Ovary (tissue), 3 donors: Measurements from ENCODE around the gene BLOC1S1.
A peak's percentile ranks its signal among the peaks of the same experiment; 100 is the strongest.

Experiments used
- CTCF ChIP-seq, 3 donors: fragments of 450-650 bp in 2 of 3; fragments of 200-600 bp in 1 of 3; IDR thresholded peaks; one replicate each; pipeline versions ENCODE4 v1.5.1 to v1.8.0; 2016 to 2022; ENCODE audit warnings: antibody characterized with exemption in 3 of 3, mild to moderate bottlenecking in 1 of 3
- EP300 ChIP-seq: sonication (generic); formaldehyde crosslinking; IDR thresholded peaks from one replicate; pipeline ENCODE4 v1.6.1; 2017; ENCODE audit warnings: antibody characterized with exemption
- POLR2A ChIP-seq: fragments of 450-650 bp; IDR thresholded peaks from one replicate; pipeline ENCODE4 v1.6.1; 2017; ENCODE audit warnings: antibody characterized with exemption, mild to moderate bottlenecking, moderate library complexity
- donor health status: DM: no; HTN: no; CAD: no.

- TF ChIP-seq EP300 (no peak), CTCF (IDR thresholded peaks at IDR 0.05) (peak in 1 of 3 donors; percentile 7), POLR2A (no peak)
Measured at GRCh38 chr12:55727643-55728185, 11.9 kb downstream of the BLOC1S1 start.
